HG02678 (cell line): Measurements from ENCODE around the gene SLC3A2.
"Not testable (repeated sequence)": the region's sequence is repeated elsewhere in the genome, so short reads cannot be mapped to it uniquely, and the experiment has no call there.

ENCODE experiments used
- ATAC-seq: cut with Tn5 transposase; IDR thresholded peaks from one replicate; pipeline ENCODE4 v1.9.1; 2021; ENCODE audit warnings: mild to moderate bottlenecking, moderate library complexity; ENCODE audit not compliant: unreplicated experiment

The SLC3A2 gene

GRCh38 chr11:62925745-62926679, 45.3 kb downstream of the SLC3A2 start:
- no peak for ATAC-seq

GRCh38 chr11:62926680-62927455, 46.2 kb downstream of the SLC3A2 start:
- no peak for ATAC-seq

GRCh38 chr11:62928011-62928410, 47.3 kb downstream of the SLC3A2 start:
- ATAC-seq, result no peak

GRCh38 chr11:62930157-62930556, 49.5 kb downstream of the SLC3A2 start:
- no peak for ATAC-seq

GRCh38 chr11:62930666-62931065, 50.0 kb downstream of the SLC3A2 start:
- no peak for ATAC-seq

- no peak for ATAC-seq
Measured at GRCh38 chr11:62931499-62932278, 51.0 kb downstream of the SLC3A2 start.

GRCh38 chr11:62933285-62933684, 52.6 kb downstream of the SLC3A2 start:
- no peak for ATAC-seq

GRCh38 chr11:62933750-62934495, 53.2 kb downstream of the SLC3A2 start:
- ATAC-seq, result no peak

- ATAC-seq, result no peak
Measured at GRCh38 chr11:62934496-62934785, 53.7 kb downstream of the SLC3A2 start.

GRCh38 chr11:62937528-62937927, 56.8 kb downstream of the SLC3A2 start:
- not testable (repeated sequence) for ATAC-seq
